WTC11 (cell line): ENCODE results near the gene RNF128. TPM values are rescaled to one million over a fixed set of nuclear protein-coding genes. Genes with fewer than 3 reads are reported as not detected.
A peak's percentile ranks its signal among the peaks of the same experiment; 100 is the strongest.

Experiments used
- ATAC-seq: fragments of 200-7000 bp; cut with Tn5 transposase; 2 replicates; pipeline ENCODE4 v1.10.0; 2021; ENCODE audit warnings: mild to moderate bottlenecking, moderate library complexity
- CTCF ChIA-PET: fragments of 300-600 bp; sonication (Branson Sonifier 250); formaldehyde crosslinking; loops from one replicate; lab custom pipeline; 2021; ENCODE audit warnings: antibody characterized with exemption; lab: Charles Lee
- POLR2A ChIA-PET: fragments of 350-600 bp; sonication (Branson Sonifier 250); formaldehyde crosslinking; loops from one replicate; lab custom pipeline; 2021; ENCODE audit warnings: antibody characterized with exemption; lab: Charles Lee
- DNase-seq: peaks from one replicate; pipeline ENCODE4 v3.0.0; 2021; ENCODE audit warnings: low spot score
- H3K27ac Mint-ChIP-seq: 2 replicates; pipeline ENCODE4 v1.8.0; 2021; ENCODE audit warnings: mixed read lengths
- H3K27me3 Mint-ChIP-seq: 2 replicates; pipeline ENCODE4 v1.8.0; 2021; ENCODE audit warnings: low read depth, mild to moderate bottlenecking, moderate library complexity, mixed read lengths
- H3K36me3 Mint-ChIP-seq: 2 replicates; pipeline ENCODE4 v1.8.0; 2021; ENCODE audit warnings: mixed read lengths
- H3K4me1 Mint-ChIP-seq: 2 replicates; pipeline ENCODE4 v1.8.0; 2022; ENCODE audit warnings: mixed read lengths
- H3K4me3 Mint-ChIP-seq: 2 replicates; pipeline ENCODE4 v1.8.0; 2021; ENCODE audit warnings: mild to moderate bottlenecking, moderate library complexity, mixed read lengths
- H3K9me3 Mint-ChIP-seq: 2 replicates; pipeline ENCODE4 v1.8.0; 2021; ENCODE audit warnings: mixed read lengths
- CTCF ChIP-seq: fragments of 200-600 bp; IDR thresholded peaks from 2 replicates; pipeline ENCODE4 v1.8.0; 2022; ENCODE audit warnings: antibody characterized with exemption
- ELF4 ChIP-seq: sonication (generic); formaldehyde crosslinking; IDR thresholded peaks from 2 replicates; pipeline ENCODE4 v1.8.1; 2022; ENCODE audit warnings: low read depth, mild to moderate bottlenecking, moderate library complexity, missing genetic modification reagents
- GABPB1 ChIP-seq: sonication (generic); formaldehyde crosslinking; IDR thresholded peaks from 2 replicates; pipeline ENCODE4 v1.8.1; 2023; ENCODE audit warnings: mild to moderate bottlenecking, missing genetic modification reagents
- HMGXB4 ChIP-seq: sonication (generic); formaldehyde crosslinking; IDR thresholded peaks from 2 replicates; pipeline ENCODE4 v1.8.1; 2023; ENCODE audit warnings: mild to moderate bottlenecking, moderate library complexity, missing genetic modification reagents
- IRF2 ChIP-seq: sonication (generic); formaldehyde crosslinking; IDR thresholded peaks from 2 replicates; pipeline ENCODE4 v1.8.0; 2022; ENCODE audit warnings: low read depth, missing genetic modification reagents, borderline replicate concordance
- JAZF1 ChIP-seq: fragments of 250-450 bp; sonication (Bioruptor Pico); IDR thresholded peaks from 2 replicates; pipeline ENCODE4 v1.9.0; 2021; ENCODE audit warnings: moderate library complexity, mild to moderate bottlenecking, inconsistent platforms
- MAX ChIP-seq: sonication (generic); formaldehyde crosslinking; IDR thresholded peaks from 2 replicates; pipeline ENCODE4 v1.8.0; 2022; ENCODE audit warnings: mild to moderate bottlenecking, missing genetic modification reagents
- MYBL2 ChIP-seq: sonication (generic); formaldehyde crosslinking; IDR thresholded peaks from 2 replicates; pipeline ENCODE4 v1.8.1; 2023; ENCODE audit warnings: mild to moderate bottlenecking, moderate library complexity, missing genetic modification reagents
- NR2C2 ChIP-seq: sonication (generic); formaldehyde crosslinking; IDR thresholded peaks from 2 replicates; pipeline ENCODE4 v1.8.0; 2022; ENCODE audit warnings: mild to moderate bottlenecking, missing genetic modification reagents
- RORB ChIP-seq: fragments of 250-450 bp; sonication (Bioruptor Pico); IDR thresholded peaks from 2 replicates; pipeline ENCODE4 v1.9.0; 2021; ENCODE audit warnings: mild to moderate bottlenecking
- SP1 ChIP-seq: sonication (generic); formaldehyde crosslinking; conservative IDR thresholded peaks from 2 replicates; pipeline ENCODE4 v1.8.1; 2022; ENCODE audit warnings: missing genetic modification reagents
- ZBTB43 ChIP-seq: sonication (generic); formaldehyde crosslinking; IDR thresholded peaks from 2 replicates; pipeline ENCODE4 v1.8.1; 2023; ENCODE audit warnings: mild to moderate bottlenecking, missing genetic modification reagents
- ZNF317 ChIP-seq: sonication (generic); formaldehyde crosslinking; IDR thresholded peaks from 2 replicates; pipeline ENCODE4 v1.8.1; 2023; ENCODE audit warnings: low read depth, mild to moderate bottlenecking, moderate library complexity, missing genetic modification reagents, borderline replicate concordance
- ZNF396 ChIP-seq: fragments of 250-450 bp; sonication (Bioruptor Pico); IDR thresholded peaks from 2 replicates; pipeline ENCODE4 v1.8.0; 2021; ENCODE audit warnings: mild to moderate bottlenecking, moderate library complexity, borderline replicate concordance
- ZNF423 ChIP-seq: fragments of 250-450 bp; sonication (Bioruptor Pico); IDR thresholded peaks from 2 replicates; pipeline ENCODE4 v2.1.2; 2022; ENCODE audit warnings: mild to moderate bottlenecking, moderate library complexity
- total RNA-seq: library from RNA; stranded (reverse); gene quantifications from 3 replicates; pipeline ENCODE4 v1.2.3, GENCODE V29; 2021
- TF ChIP-seq, protein P1 (sequence below): fragments of 250-450 bp; sonication (Bioruptor Pico); conservative IDR thresholded peaks from 2 replicates; pipeline ENCODE4 v1.9.0; 2021; ENCODE audit warnings: mild to moderate bottlenecking
- TF ChIP-seq, protein P2 (sequence below): fragments of 250-450 bp; sonication (Bioruptor Pico); IDR thresholded peaks from 2 replicates; pipeline ENCODE4 v1.9.0; 2021; ENCODE audit warnings: mild to moderate bottlenecking

The RNF128 gene
- total RNA-seq, 1 experiment from 2014 or later, result 1.0 TPM

GRCh38 chrX:106718709-106719108, 7.8 kb upstream of the RNF128 start:
- CTCF ChIA-PET, result no interaction called here
- no peak for ATAC-seq
- no peak for TF ChIP-seq GABPB1
- no peak for TF ChIP-seq NR2C2 (CRISPR knock-in tag)
- TF ChIP-seq RORB (CRISPR knock-in tag), result no peak
- TF ChIP-seq ELF4 (CRISPR knock-in tag), result no peak
- DNase-seq, result no peak
- H3K9me3 Mint-ChIP-seq, result no peaks in the 10 kb centered on the region
- H3K4me3 Mint-ChIP-seq, result no peak overlapping the region
- H3K36me3 Mint-ChIP-seq, result no peaks in the 10 kb centered on the region
- H3K27me3 Mint-ChIP-seq, result peaks cover 3% of the 10 kb centered on the region
- H3K4me1 Mint-ChIP-seq, result no peaks in the 10 kb centered on the region
- H3K27ac Mint-ChIP-seq, result no peak overlapping the region
- POLR2A ChIA-PET, result no interaction called here

DNA sequence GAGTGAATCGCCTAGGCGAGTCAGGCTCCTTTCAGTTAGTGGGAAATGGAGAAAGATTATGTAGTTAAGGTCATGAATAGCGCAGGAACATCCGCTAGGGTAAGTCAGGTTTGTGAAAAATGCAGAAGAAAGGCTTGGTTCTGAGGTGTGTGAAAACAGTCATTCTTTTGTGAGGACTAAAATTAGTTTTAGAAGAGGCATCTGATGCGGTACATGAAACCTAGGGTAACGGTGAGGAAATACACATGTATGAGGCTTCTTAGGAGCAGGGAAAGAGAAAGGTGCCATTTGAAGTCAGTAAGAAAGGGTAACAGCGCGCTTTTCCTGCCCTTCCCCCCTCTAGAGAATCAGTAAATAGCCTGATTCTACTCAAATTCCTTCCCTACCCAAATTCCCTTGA, 570 bp upstream of the RNF128 start:
- POLR2A ChIA-PET, result interaction anchor here (1.2 kb wide), 1 partner anchor 232 kb away, joined by 5 read pairs; no protein-coding TSS in a partner anchor
- peak; percentile 9 for ATAC-seq
- no peak overlapping the region for H3K27ac Mint-ChIP-seq
- CTCF ChIA-PET, result interaction anchor here (0.7 to 1.2 kb wide), 4 partner anchors 9 to 311 kb away, joined by 3 to 6 read pairs (median 3); no protein-coding TSS in a partner anchor
- no peaks in the 10 kb centered on the region for H3K9me3 Mint-ChIP-seq
- no peak for DNase-seq
- H3K4me3 Mint-ChIP-seq, result peak overlapping the region; percentile 78
- no peaks in the 10 kb centered on the region for H3K36me3 Mint-ChIP-seq
- TF ChIP-seq MAX, result no peak
- TF ChIP-seq ZBTB43 (CRISPR knock-in tag), result no peak
- TF ChIP-seq ZNF317 (CRISPR knock-in tag), result no peak
- TF ChIP-seq RORB (CRISPR knock-in tag), result no peak
- TF ChIP-seq CTCF, result no peak
- TF ChIP-seq SP1 (CRISPR knock-in tag), result no peak
- peaks cover 62% of the 10 kb centered on the region for H3K27me3 Mint-ChIP-seq
- peaks cover 6% of the 10 kb centered on the region for H3K4me1 Mint-ChIP-seq

DNA sequence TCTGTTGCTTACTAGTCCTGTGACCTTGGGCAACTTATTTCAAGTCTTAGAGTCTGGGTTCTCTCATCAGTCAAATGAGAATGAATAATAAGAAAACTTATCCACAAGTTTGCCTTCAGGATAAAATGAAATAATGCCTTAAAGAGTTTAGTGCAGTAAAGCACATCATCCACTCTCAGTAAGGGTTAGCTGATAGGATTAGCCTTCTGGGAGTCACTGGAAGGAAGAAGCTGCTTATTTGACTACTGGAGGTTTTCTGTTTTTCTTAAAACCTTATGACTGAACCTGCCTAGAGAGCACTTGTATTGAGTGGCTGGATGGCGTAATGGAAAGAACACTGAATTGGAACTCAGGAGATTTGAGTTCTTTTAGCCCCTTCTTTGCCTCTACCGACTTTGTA, 1.8 kb downstream of the RNF128 start:
- ATAC-seq (no peak), DNase-seq (no peak)
- H3K36me3 Mint-ChIP-seq, result no peaks in the 10 kb centered on the region
- H3K27me3 Mint-ChIP-seq, result peaks cover 66% of the 10 kb centered on the region
- H3K4me1 Mint-ChIP-seq, result peaks cover 12% of the 10 kb centered on the region
- no peak overlapping the region for H3K4me3 Mint-ChIP-seq
- ChIA-PET POLR2A (interaction anchor here (0.5 kb wide), 1 partner anchor 66 kb away, joined by 3 read pairs; no protein-coding TSS in a partner anchor), CTCF (no interaction called here)
- no peak overlapping the region for H3K27ac Mint-ChIP-seq
- no peaks in the 10 kb centered on the region for H3K9me3 Mint-ChIP-seq
- no peak for TF ChIP-seq IRF2 (CRISPR knock-in tag)
- TF ChIP-seq ZBTB43 (CRISPR knock-in tag), result no peak
- no peak for TF ChIP-seq ZNF396
- no peak for TF ChIP-seq MYBL2 (CRISPR knock-in tag)
- TF ChIP-seq, protein P1, sequence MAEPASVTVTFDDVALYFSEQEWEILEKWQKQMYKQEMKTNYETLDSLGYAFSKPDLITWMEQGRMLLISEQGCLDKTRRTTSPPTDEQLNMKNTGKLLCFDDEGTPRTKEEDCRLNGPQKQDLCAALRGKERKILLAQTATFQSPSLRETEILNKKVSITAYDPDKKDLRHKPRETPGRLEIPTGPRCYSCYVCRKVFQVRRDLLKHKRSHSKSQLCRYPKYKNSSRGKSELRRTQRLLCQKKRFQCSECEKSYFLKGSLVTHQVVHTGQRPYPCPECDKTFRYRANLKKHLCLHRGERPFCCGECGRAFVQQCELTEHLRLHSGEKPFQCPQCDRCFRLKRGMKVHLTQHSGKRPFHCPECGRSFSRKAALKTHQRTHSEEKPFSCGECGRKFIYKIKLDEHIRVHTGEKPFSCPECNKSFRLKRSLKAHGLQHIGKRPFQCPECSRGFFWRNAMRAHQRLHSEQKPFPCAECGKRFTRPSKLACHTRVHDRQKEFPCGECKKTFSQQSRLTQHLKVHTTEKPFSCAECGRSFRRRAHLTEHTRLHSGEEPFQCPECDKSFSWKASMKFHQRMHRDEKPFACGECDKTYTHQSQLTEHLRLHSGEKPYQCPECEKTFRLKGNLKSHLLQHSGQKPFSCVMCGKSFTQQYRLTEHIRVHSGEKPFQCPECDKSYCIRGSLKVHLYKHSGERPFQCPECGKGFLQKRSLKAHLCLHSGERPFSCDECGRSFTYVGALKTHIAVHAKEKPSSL, result no peak
- TF ChIP-seq JAZF1 (CRISPR knock-in tag), result no peak
- TF ChIP-seq, protein P2, sequence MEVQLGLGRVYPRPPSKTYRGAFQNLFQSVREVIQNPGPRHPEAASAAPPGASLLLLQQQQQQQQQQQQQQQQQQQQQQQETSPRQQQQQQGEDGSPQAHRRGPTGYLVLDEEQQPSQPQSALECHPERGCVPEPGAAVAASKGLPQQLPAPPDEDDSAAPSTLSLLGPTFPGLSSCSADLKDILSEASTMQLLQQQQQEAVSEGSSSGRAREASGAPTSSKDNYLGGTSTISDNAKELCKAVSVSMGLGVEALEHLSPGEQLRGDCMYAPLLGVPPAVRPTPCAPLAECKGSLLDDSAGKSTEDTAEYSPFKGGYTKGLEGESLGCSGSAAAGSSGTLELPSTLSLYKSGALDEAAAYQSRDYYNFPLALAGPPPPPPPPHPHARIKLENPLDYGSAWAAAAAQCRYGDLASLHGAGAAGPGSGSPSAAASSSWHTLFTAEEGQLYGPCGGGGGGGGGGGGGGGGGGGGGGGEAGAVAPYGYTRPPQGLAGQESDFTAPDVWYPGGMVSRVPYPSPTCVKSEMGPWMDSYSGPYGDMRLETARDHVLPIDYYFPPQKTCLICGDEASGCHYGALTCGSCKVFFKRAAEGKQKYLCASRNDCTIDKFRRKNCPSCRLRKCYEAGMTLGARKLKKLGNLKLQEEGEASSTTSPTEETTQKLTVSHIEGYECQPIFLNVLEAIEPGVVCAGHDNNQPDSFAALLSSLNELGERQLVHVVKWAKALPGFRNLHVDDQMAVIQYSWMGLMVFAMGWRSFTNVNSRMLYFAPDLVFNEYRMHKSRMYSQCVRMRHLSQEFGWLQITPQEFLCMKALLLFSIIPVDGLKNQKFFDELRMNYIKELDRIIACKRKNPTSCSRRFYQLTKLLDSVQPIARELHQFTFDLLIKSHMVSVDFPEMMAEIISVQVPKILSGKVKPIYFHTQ (CRISPR knock-in tag), result no peak
- TF ChIP-seq ZNF423 (CRISPR knock-in tag), result no peak
- no peak for TF ChIP-seq HMGXB4 (CRISPR knock-in tag)
